T47D (cell line): ENCODE data around the gene FOXC1.

Experiments
- DNase-seq, 2 experiments: peaks; one replicate each; pipeline versions ENCODE4 v3.0.0 to v3.0.0-alpha.2; 2011 to 2012; ENCODE audit warnings: low read depth in 1 of 2, low spot score in 1 of 2
- JUND ChIP-seq: IDR thresholded peaks from 2 replicates; pipeline ENCODE4 v1.6.1; 2012; ENCODE audit warnings: low read depth
- in situ Hi-C: cut with HindIII; loops from 2 replicates; pipeline ENCODE4 v1.10.0; 2016; ENCODE audit warnings: low sequenced_read_pairs, low pct_unique_long_range_greater_than_20kb

The FOXC1 gene

DNA sequence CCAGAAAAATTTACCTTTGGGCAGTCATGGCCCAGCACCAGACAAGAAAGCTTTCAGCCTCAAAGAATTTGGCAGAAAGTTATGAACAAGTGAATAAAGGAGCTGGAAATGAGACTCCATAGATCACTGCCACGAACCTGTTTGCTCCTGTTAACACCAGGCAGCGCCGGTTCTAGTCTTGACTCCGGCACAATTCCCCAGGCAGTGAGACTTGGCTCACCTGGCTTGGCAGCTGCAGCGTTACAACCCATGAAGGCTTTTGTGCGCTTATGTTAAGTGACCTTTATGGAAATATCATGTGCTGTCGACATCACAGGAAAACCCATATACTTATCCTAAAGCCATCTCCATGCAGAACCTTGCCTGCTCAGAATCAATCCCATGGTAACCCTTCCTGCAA lies 22.2 kb upstream of the FOXC1 start:
- no peak for TF ChIP-seq JUND
- in situ Hi-C loops, result no loop called here
- no peak for DNase-seq

GRCh38 chr6:1587977-1588376 lies 21.7 kb upstream of the FOXC1 start:
- no peak for TF ChIP-seq JUND
- in situ Hi-C loops, result no loop called here
- no peak for DNase-seq

GRCh38 chr6:1589208-1589607 lies 20.5 kb upstream of the FOXC1 start:
- no peak for DNase-seq
- in situ Hi-C loops, result no loop called here
- no peak for TF ChIP-seq JUND

GRCh38 chr6:1590580-1590979 lies 19.1 kb upstream of the FOXC1 start:
- TF ChIP-seq JUND, result no peak
- in situ Hi-C loops, result no loop called here
- no peak for DNase-seq

DNA sequence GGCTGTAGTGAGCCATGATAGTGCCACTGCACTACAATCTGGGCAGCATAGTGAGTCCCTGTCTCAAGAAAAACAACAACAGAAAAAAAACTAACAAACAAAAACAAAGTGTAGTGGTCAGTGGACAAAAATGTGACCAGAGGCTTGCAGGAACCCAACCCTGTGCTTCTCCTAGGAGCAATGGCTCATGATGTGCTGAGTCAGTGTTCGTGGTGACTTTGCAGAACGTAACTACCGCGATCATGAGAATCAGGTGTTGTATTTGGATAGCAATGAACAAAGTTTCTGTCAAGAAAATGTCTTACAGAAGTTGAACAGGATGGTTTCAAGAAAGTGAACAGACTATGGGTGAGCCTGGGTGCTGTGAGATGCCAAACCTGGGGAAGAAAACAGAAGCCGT lies 18.5 kb upstream of the FOXC1 start:
- no peak for TF ChIP-seq JUND
- DNase-seq, result no peak
- in situ Hi-C loops, result no loop called here

GRCh38 chr6:1591926-1592325 lies 17.8 kb upstream of the FOXC1 start:
- DNase-seq, result no peak
- in situ Hi-C loops, result no loop called here
- TF ChIP-seq JUND, result no peak

DNA sequence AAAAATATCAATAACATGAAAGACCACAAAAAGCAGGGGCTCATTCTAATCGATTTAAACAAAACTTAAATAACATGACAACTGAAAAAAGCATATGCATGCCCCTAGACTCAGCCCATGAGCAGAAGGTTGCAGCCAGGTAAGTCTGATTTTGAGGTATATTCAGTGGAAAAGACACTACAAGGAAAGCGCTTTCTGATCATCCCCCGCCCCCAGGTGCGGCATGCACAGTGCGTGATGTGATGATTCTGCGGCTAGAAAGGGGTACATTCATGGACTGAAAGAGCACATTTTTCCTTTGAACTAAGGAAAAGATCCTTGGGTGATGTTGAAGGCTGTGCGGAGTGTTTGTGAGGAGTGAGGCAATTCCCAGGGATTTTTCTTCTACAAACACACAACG lies 16.9 kb upstream of the FOXC1 start:
- in situ Hi-C loops, result no loop called here
- no peak for TF ChIP-seq JUND
- DNase-seq, result no peak

GRCh38 chr6:1593286-1593957 lies 16.3 kb upstream of the FOXC1 start:
- DNase-seq, result peak in 1 of 2 experiments; percentile 29
- TF ChIP-seq JUND, result no peak
- in situ Hi-C loops, result no loop called here

DNA sequence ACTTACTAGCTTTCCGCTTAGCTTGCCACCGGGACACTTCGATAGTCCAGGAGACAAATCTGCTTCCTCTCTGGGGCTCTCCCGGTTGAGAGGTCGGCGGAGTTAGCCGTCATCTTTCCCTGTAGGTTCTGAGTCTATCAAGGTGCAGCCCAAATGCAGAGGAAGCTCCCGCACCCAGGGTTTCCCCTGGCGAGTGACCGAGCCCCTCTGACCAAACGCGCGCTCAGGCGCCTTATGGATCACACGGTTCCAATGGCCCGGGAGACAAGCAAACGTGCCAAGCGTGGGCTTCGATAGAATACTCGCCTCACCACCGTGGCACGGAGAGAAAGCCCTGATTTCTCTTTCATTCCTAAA lies 15.8 kb upstream of the FOXC1 start:
- no peak for TF ChIP-seq JUND
- in situ Hi-C loops, result no loop called here
- DNase-seq, result no peak

GRCh38 chr6:1594445-1595200 lies 15.1 kb upstream of the FOXC1 start:
- no peak for DNase-seq
- in situ Hi-C loops, result no loop called here
- no peak for TF ChIP-seq JUND

GRCh38 chr6:1595271-1596087 lies 14.2 kb upstream of the FOXC1 start:
- no peak for DNase-seq
- TF ChIP-seq JUND, result no peak
- in situ Hi-C loops, result no loop called here

DNA sequence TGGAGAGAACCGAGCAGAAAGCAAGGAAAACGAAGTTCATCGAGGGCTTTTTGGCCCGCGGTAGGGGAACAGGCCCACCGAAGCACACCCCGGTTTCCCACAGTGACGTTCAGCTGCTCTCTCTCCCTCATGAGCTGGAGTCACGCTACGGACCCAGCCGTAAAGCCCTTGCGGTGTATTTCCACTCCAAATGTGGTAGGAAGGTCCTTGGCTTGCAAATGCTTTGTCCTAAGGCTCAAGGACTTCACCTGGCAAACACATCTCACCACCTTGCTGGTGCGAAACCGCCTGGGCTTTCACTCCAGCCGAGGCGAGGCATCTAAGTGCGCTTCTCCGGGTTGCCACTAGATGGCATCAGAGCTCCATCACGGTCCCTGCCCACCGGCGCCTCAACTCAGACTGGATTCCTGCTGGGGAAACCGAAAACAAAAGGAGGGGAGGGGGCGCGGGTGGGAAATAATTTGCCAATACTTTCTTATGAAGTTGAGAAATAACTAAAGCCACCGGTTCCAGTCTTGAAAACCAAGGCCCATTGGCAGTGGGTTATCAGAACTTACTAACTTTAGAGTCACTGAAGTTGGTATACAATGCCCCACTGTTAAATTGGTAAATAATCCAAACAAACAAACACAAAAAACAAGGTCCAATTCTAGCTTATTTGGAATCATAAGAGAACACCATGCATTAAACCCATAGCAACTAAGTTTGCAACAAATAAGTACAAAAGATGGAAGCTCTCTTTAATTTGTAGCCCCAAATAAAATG lies 13.4 kb upstream of the FOXC1 start:
- peak; percentile 71 to 81 for DNase-seq
- no peak for TF ChIP-seq JUND
- in situ Hi-C loops, result no loop called here
